WTC11 (cell line): ENCODE measurements around the gene PTK6. TPM values are rescaled to one million over a fixed set of nuclear protein-coding genes. Genes with fewer than 3 reads are reported as not detected.

Experiments used
- ATAC-seq: fragments of 200-7000 bp; cut with Tn5 transposase; 2 replicates; pipeline ENCODE4 v1.10.0; 2021; ENCODE audit warnings: mild to moderate bottlenecking, moderate library complexity
- CTCF ChIA-PET: fragments of 300-600 bp; sonication (Branson Sonifier 250); formaldehyde crosslinking; loops from one replicate; lab custom pipeline; 2021; ENCODE audit warnings: antibody characterized with exemption; lab: Charles Lee
- POLR2A ChIA-PET: fragments of 350-600 bp; sonication (Branson Sonifier 250); formaldehyde crosslinking; loops from one replicate; lab custom pipeline; 2021; ENCODE audit warnings: antibody characterized with exemption; lab: Charles Lee
- DNase-seq: peaks from one replicate; pipeline ENCODE4 v3.0.0; 2021; ENCODE audit warnings: low spot score
- H3K27ac Mint-ChIP-seq: 2 replicates; pipeline ENCODE4 v1.8.0; 2021; ENCODE audit warnings: mixed read lengths
- H3K27me3 Mint-ChIP-seq: 2 replicates; pipeline ENCODE4 v1.8.0; 2021; ENCODE audit warnings: low read depth, mild to moderate bottlenecking, moderate library complexity, mixed read lengths
- H3K36me3 Mint-ChIP-seq: 2 replicates; pipeline ENCODE4 v1.8.0; 2021; ENCODE audit warnings: mixed read lengths
- H3K4me1 Mint-ChIP-seq: 2 replicates; pipeline ENCODE4 v1.8.0; 2022; ENCODE audit warnings: mixed read lengths
- H3K4me3 Mint-ChIP-seq: 2 replicates; pipeline ENCODE4 v1.8.0; 2021; ENCODE audit warnings: mild to moderate bottlenecking, moderate library complexity, mixed read lengths
- H3K9me3 Mint-ChIP-seq: 2 replicates; pipeline ENCODE4 v1.8.0; 2021; ENCODE audit warnings: mixed read lengths
- CBFB ChIP-seq: sonication (generic); formaldehyde crosslinking; IDR thresholded peaks from 2 replicates; pipeline ENCODE4 v1.8.1; 2022; ENCODE audit warnings: mild to moderate bottlenecking, low read depth, missing genetic modification reagents
- E2F1 ChIP-seq: sonication (generic); formaldehyde crosslinking; IDR thresholded peaks from 2 replicates; pipeline ENCODE4 v1.8.0; 2022; ENCODE audit warnings: mild to moderate bottlenecking, missing genetic modification reagents
- ESRRA ChIP-seq: sonication (generic); formaldehyde crosslinking; IDR thresholded peaks from 2 replicates; pipeline ENCODE4 v1.8.1; 2022; ENCODE audit warnings: mild to moderate bottlenecking, missing genetic modification reagents, borderline replicate concordance
- IRF2 ChIP-seq: sonication (generic); formaldehyde crosslinking; IDR thresholded peaks from 2 replicates; pipeline ENCODE4 v1.8.0; 2022; ENCODE audit warnings: low read depth, missing genetic modification reagents, borderline replicate concordance
- OVOL2 ChIP-seq: fragments of 250-450 bp; sonication (Bioruptor Pico); IDR thresholded peaks from 2 replicates; pipeline ENCODE4 v1.9.0; 2021; ENCODE audit warnings: mild to moderate bottlenecking, borderline replicate concordance
- RELA ChIP-seq: sonication (generic); formaldehyde crosslinking; IDR thresholded peaks from 2 replicates; pipeline ENCODE4 v1.8.1; 2022; ENCODE audit warnings: missing genetic modification reagents, mild to moderate bottlenecking, borderline replicate concordance
- ZNF138 ChIP-seq: sonication (generic); formaldehyde crosslinking; conservative IDR thresholded peaks from 2 replicates; pipeline ENCODE4 v1.8.1; 2022; ENCODE audit warnings: mild to moderate bottlenecking, moderate library complexity, missing genetic modification reagents
- ZNF416 ChIP-seq: fragments of 250-450 bp; sonication (Bioruptor Pico); IDR thresholded peaks from 2 replicates; pipeline ENCODE4 v1.9.0; 2021; ENCODE audit warnings: mild to moderate bottlenecking, inconsistent platforms
- total RNA-seq: library from RNA; stranded (reverse); gene quantifications from 3 replicates; pipeline ENCODE4 v1.2.3, GENCODE V29; 2021
- TF ChIP-seq, protein P1 (sequence below): sonication (generic); formaldehyde crosslinking; IDR thresholded peaks from 2 replicates; pipeline ENCODE4 v1.8.1; 2022; ENCODE audit warnings: mild to moderate bottlenecking, moderate library complexity, missing genetic modification reagents
- TF ChIP-seq, protein P2 (sequence below): sonication (generic); formaldehyde crosslinking; IDR thresholded peaks from 2 replicates; pipeline ENCODE4 v1.8.1; 2023; ENCODE audit warnings: mild to moderate bottlenecking, missing genetic modification reagents
- TF ChIP-seq, protein P3 (sequence below): sonication (generic); formaldehyde crosslinking; conservative IDR thresholded peaks from 2 replicates; pipeline ENCODE4 v1.8.1; 2022; ENCODE audit warnings: mild to moderate bottlenecking, missing genetic modification reagents
- TF ChIP-seq, protein P4 (sequence below): fragments of 200-600 bp; IDR thresholded peaks from 2 replicates; pipeline ENCODE4 v1.8.0; 2022; ENCODE audit warnings: antibody characterized with exemption
- TF ChIP-seq, protein P5 (sequence below): sonication (generic); formaldehyde crosslinking; IDR thresholded peaks from 2 replicates; pipeline ENCODE4 v1.8.1; 2023; ENCODE audit warnings: mild to moderate bottlenecking, missing genetic modification reagents

PTK6 gene
- total RNA-seq, 1 experiment from 2014 or later, result 0.22 TPM

- Mint-ChIP-seq H3K27ac (peak overlapping the region; percentile 72; the same call in 1 of the 2 replicates), H3K9me3 (no peaks in the 10 kb centered on the region), H3K27me3 (no peaks in the 10 kb centered on the region), H3K36me3 (peaks cover 1% of the 10 kb centered on the region; the same call in 1 of the 2 replicates), H3K4me1 (no peaks in the 10 kb centered on the region), H3K4me3 (no peak overlapping the region)
- ChIA-PET POLR2A (no interaction called here), CTCF (interaction anchor here (0.6 to 2.0 kb wide), 5 partner anchors 9 to 152 kb away, joined by 3 to 11 read pairs (median 4); partner anchors contain the start of genes PPDPF and PTK6)
- TF ChIP-seq CBFB (no peak), ZNF138 (no peak), ESRRA (CRISPR knock-in tag) (no peak)
- TF ChIP-seq, protein P1, sequence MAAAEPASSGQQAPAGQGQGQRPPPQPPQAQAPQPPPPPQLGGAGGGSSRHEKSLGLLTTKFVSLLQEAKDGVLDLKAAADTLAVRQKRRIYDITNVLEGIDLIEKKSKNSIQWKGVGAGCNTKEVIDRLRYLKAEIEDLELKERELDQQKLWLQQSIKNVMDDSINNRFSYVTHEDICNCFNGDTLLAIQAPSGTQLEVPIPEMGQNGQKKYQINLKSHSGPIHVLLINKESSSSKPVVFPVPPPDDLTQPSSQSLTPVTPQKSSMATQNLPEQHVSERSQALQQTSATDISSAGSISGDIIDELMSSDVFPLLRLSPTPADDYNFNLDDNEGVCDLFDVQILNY, result no peak
- TF ChIP-seq, protein P2, sequence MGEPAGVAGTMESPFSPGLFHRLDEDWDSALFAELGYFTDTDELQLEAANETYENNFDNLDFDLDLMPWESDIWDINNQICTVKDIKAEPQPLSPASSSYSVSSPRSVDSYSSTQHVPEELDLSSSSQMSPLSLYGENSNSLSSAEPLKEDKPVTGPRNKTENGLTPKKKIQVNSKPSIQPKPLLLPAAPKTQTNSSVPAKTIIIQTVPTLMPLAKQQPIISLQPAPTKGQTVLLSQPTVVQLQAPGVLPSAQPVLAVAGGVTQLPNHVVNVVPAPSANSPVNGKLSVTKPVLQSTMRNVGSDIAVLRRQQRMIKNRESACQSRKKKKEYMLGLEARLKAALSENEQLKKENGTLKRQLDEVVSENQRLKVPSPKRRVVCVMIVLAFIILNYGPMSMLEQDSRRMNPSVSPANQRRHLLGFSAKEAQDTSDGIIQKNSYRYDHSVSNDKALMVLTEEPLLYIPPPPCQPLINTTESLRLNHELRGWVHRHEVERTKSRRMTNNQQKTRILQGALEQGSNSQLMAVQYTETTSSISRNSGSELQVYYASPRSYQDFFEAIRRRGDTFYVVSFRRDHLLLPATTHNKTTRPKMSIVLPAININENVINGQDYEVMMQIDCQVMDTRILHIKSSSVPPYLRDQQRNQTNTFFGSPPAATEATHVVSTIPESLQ (CRISPR knock-in tag), result no peak
- TF ChIP-seq, protein P3, sequence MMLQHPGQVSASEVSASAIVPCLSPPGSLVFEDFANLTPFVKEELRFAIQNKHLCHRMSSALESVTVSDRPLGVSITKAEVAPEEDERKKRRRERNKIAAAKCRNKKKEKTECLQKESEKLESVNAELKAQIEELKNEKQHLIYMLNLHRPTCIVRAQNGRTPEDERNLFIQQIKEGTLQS (CRISPR knock-in tag), result no peak
- TF ChIP-seq, protein P4, sequence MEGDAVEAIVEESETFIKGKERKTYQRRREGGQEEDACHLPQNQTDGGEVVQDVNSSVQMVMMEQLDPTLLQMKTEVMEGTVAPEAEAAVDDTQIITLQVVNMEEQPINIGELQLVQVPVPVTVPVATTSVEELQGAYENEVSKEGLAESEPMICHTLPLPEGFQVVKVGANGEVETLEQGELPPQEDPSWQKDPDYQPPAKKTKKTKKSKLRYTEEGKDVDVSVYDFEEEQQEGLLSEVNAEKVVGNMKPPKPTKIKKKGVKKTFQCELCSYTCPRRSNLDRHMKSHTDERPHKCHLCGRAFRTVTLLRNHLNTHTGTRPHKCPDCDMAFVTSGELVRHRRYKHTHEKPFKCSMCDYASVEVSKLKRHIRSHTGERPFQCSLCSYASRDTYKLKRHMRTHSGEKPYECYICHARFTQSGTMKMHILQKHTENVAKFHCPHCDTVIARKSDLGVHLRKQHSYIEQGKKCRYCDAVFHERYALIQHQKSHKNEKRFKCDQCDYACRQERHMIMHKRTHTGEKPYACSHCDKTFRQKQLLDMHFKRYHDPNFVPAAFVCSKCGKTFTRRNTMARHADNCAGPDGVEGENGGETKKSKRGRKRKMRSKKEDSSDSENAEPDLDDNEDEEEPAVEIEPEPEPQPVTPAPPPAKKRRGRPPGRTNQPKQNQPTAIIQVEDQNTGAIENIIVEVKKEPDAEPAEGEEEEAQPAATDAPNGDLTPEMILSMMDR, result no peak
- DNase-seq, result no peak
- ATAC-seq, result no peak
Observed at GRCh38 chr20:63529180-63529860, 7.9 kb downstream of the PTK6 start.

DNA sequence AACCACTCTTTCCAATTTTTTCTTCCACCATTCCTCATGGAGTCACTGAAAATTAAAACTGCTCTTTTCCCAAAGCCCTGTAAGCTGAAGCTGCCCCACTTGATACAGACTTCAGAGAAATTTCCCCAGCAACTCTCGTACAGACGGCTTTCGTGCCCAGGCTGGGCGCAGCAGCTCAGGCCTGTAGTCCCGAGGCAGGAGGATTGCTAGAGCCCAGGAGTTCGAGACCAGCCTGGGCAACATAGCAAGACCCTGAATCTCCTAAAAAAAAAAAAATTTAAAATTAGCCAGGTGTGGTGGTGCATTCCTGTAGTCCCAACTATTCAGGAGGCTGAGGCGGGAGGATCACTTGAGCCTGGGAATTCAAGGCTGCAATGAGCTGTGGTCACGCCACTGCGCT, 10.0 kb downstream of the PTK6 start:
- Mint-ChIP-seq H3K4me1 (no peaks in the 10 kb centered on the region), H3K27ac (no peak overlapping the region), H3K9me3 (peaks cover 8% of the 10 kb centered on the region; the same call in 1 of the 2 replicates), H3K4me3 (no peak overlapping the region), H3K36me3 (peaks cover 19% of the 10 kb centered on the region), H3K27me3 (peaks cover 3% of the 10 kb centered on the region; the same call in 1 of the 2 replicates)
- no peak for ATAC-seq
- DNase-seq, result no peak
- POLR2A ChIA-PET, result interaction anchor here (1.3 kb wide), 1 partner anchor 30 kb away, joined by 3 read pairs; no protein-coding TSS in a partner anchor
- CTCF ChIA-PET, result interaction anchor here (0.7 to 2.4 kb wide), 4 partner anchors 11 to 337 kb away, joined by 3 to 8 read pairs (median 4); no protein-coding TSS in a partner anchor
- no peak for TF ChIP-seq OVOL2 (CRISPR knock-in tag)
- no peak for TF ChIP-seq E2F1 (CRISPR knock-in tag)
- TF ChIP-seq IRF2 (CRISPR knock-in tag), result no peak
- no peak for TF ChIP-seq ZNF138
- no peak for TF ChIP-seq RELA (CRISPR knock-in tag)
- TF ChIP-seq ZNF416 (CRISPR knock-in tag), result no peak
- TF ChIP-seq, protein P5, sequence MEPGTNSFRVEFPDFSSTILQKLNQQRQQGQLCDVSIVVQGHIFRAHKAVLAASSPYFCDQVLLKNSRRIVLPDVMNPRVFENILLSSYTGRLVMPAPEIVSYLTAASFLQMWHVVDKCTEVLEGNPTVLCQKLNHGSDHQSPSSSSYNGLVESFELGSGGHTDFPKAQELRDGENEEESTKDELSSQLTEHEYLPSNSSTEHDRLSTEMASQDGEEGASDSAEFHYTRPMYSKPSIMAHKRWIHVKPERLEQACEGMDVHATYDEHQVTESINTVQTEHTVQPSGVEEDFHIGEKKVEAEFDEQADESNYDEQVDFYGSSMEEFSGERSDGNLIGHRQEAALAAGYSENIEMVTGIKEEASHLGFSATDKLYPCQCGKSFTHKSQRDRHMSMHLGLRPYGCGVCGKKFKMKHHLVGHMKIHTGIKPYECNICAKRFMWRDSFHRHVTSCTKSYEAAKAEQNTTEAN (CRISPR knock-in tag), result no peak
